Measurements from ENCODE around the gene CRYBG2. TPM values are rescaled to one million over a fixed set of nuclear protein-coding genes. Genes with fewer than 3 reads are reported as not detected.

The CRYBG2 gene
- total RNA-seq, 2 experiments from 2014 or later, result 2.2 to 2.6 TPM

DNA sequence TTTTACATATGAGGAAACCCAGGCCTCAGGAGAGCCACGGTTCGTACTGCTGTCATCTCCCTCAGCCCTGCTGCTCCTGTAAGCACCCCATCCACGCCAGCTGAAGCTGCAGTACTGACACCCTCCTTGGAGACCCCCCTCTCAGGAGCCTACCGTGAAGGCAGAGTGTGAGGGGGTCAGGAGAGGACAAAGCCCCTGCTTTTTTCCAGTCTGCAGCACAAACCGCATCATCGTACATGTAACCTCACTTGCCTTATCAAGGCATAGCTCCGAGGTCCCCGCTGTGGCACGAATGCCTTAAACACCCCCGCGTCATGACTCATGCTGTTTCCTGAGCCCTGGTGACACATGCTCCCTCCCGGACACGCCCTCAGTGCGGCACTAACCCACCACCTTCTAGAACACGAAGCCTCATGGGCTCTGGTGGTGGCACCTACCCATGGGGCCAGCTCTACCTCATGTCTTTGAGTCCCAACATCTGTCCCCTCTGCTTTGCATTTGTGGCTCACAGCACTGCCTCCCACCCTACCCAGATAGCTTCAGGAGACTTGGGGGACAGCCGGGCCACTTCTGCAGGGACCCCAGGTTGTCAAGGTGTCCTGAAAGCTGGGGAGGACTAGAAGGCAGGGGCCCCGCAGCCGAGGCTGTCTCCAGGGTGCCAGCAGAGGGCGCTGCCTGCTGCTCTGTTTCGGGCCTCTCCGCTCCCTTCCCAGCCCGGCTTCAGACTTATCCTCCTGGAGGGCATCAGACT lies 69.2 kb downstream of the CRYBG2 start:
- Mint-ChIP-seq H3K36me3 (ENCODE audit: low read depth) (peaks cover 50% of the 10 kb centered on the region), H3K27me3 (no peaks in the 10 kb centered on the region), H3K4me3 (peak overlapping the region; percentile 73), H3K27ac (peak overlapping the region; percentile 97), H3K4me1 (peaks cover 90% of the 10 kb centered on the region), H3K9me3 (no peaks in the 10 kb centered on the region)
- POLR2A ChIA-PET, result interaction anchor here (0.6 to 2.1 kb wide), 4 partner anchors 33 to 464 kb away, joined by 3 to 12 read pairs (median 6); partner anchors contain the start of gene CD52
- CTCF ChIA-PET, result interaction anchor here (0.5 to 21.4 kb wide), 30 partner anchors 9 to 214 kb away, joined by 3 to 442 read pairs (median 6); partner anchors contain the start of genes CD52, CEP85, LIN28A and UBXN11
- DNase-seq, result peak; percentile 96

DNA sequence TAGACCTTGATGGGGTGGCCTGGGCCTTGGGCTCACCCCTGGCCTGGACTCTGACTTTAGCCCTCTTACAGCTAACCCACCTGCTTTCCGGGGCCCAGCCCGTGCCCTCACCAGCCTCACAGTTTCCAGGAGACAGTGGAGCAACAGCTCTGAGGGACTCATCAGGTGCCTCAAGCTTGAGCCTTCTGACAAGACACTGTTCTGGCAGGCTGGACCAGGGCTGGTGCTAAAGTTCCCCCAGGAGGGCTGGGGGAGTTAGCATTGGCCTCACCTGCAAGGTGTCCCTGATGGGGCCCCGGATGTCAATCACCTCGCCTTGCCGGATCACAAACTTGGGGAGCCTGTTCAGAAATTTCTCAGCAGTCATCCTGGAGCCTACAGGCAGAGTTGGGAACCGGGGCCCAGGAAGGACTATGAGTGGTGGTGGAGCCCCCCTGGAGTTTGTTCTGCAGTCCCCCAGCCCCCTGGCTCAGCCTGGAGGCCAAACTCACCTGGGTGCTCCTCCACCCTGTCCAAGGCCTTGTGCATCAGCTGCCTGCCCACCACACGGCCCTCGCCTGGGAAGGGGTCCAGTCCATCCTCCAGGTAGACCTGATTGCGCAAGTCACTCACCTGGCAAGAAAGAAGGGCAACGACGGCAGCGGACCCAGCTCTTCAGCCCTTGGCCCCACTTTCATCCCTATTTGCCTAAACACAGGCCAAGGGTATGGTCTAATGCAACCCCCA lies 69.9 kb downstream of the CRYBG2 start:
- Mint-ChIP-seq H3K9me3 (no peaks in the 10 kb centered on the region), H3K27ac (peak overlapping the region; percentile 97), H3K4me1 (peaks cover 88% of the 10 kb centered on the region), H3K27me3 (no peaks in the 10 kb centered on the region), H3K36me3 (ENCODE audit: low read depth) (peaks cover 57% of the 10 kb centered on the region), H3K4me3 (peak overlapping the region; percentile 73)
- ChIA-PET POLR2A (interaction anchor here (1.0 to 2.1 kb wide), 3 partner anchors 34 to 94 kb away, joined by 4 to 12 read pairs (median 9); partner anchors contain the start of gene CD52), CTCF (interaction anchor here (0.8 to 21.4 kb wide), 22 partner anchors 8 to 133 kb away, joined by 3 to 442 read pairs (median 8); partner anchors contain the start of genes CD52, CEP85, LIN28A and UBXN11)
- DNase-seq, result no peak

DNA sequence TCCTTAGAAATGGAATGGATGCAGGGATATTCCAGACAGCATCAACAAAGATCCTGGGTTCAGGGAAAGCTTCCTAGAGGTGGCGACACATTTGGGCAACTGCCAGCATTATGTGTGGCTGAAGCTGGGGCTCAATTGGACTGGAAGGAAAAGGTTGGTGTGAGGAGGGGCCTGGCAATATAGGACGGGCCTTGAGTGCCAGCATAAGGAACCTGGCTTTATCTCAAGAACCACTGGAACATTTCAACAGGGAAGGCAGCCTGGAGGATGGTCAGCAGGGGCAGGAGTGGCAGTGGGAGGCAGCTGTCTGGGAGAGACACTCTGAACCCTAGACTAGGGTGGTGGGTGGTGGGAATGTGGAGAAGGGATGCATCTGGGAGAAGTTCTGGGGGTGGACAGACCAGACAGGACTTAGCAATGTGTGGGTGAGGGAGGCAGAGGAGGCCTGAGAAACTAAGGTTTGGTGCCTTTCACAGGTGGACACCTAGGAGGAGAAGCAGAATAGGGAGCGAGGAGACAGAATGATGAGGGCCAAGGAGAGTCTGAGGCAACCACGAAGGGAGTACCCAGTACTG lies 70.6 kb downstream of the CRYBG2 start:
- peaks cover 62% of the 10 kb centered on the region for H3K36me3 Mint-ChIP-seq (ENCODE audit: low read depth)
- no peak for DNase-seq
- H3K9me3 Mint-ChIP-seq, result no peaks in the 10 kb centered on the region
- peak overlapping the region; percentile 97 for H3K27ac Mint-ChIP-seq
- peaks cover 88% of the 10 kb centered on the region for H3K4me1 Mint-ChIP-seq
- peak overlapping the region; percentile 73 for H3K4me3 Mint-ChIP-seq
- ChIA-PET POLR2A (no interaction called here), CTCF (interaction anchor here (6.2 to 21.4 kb wide), 3 partner anchors 7 to 40 kb away, joined by 78 to 442 read pairs (median 86); partner anchors contain the start of genes CD52 and UBXN11)
- H3K27me3 Mint-ChIP-seq, result no peaks in the 10 kb centered on the region

DNA sequence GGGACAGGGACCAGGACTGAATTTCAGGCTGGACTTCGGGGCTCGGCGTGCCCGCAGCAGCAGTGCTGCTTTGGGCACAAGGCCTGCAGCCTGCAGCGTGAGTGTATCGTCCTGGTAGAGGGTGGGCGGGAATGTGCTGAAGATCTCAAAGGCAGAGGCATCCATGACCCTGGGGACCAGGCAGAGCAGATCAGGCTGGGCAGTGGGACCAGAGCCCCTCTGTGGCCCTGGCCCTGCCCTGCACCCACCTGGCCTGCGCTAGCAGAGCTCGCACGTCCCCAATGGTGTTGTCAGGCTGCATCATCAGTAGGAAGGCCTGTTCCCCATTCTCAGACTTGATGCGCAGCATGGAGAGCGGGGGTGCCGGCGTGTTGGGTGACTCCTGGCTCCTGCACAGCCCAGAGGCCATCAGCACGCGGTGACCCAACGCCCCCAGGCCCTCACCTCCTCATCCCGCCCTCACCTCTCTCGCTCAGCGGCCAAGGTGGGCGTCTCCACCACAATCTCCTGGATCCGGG lies 71.5 kb downstream of the CRYBG2 start:
- peak overlapping the region; percentile 73 for H3K4me3 Mint-ChIP-seq
- H3K27ac Mint-ChIP-seq, result peak overlapping the region; percentile 97
- H3K4me1 Mint-ChIP-seq, result peaks cover 88% of the 10 kb centered on the region
- CTCF ChIA-PET, result interaction anchor here (1.0 to 21.4 kb wide), 2 partner anchors 41 to 109 kb away, joined by 4 to 442 read pairs; partner anchors contain the start of gene CD52
- DNase-seq, result no peak
- H3K36me3 Mint-ChIP-seq (ENCODE audit: low read depth), result peaks cover 71% of the 10 kb centered on the region
- H3K27me3 Mint-ChIP-seq, result no peaks in the 10 kb centered on the region
- no peaks in the 10 kb centered on the region for H3K9me3 Mint-ChIP-seq
- POLR2A ChIA-PET, result no interaction called here

DNA sequence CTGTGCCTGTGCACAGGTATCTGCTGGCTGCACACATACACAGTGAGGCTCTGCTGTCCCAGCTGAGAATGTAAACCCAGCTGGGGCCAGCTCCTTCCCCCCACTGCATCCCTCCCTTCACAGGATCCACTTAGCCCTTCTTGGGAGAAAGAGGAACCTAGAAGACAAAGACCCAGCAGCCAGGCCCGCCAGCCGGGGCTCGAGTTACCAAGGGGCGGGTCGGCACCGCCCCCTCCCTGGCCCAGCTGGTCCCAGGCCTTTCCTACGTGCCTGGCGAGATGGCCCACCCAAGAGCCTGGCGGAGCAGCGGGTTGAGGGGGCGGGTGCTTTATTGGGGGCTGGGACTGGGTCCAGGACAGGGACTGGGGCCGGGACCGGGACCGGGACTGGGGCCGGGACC lies 72.0 kb downstream of the CRYBG2 start:
- ChIA-PET CTCF (interaction anchor here (1.0 to 21.4 kb wide), 2 partner anchors 41 to 109 kb away, joined by 4 to 442 read pairs; partner anchors contain the start of gene CD52), POLR2A (no interaction called here)
- no peaks in the 10 kb centered on the region for H3K27me3 Mint-ChIP-seq
- peak overlapping the region; percentile 86 for H3K4me3 Mint-ChIP-seq
- peaks cover 75% of the 10 kb centered on the region for H3K36me3 Mint-ChIP-seq (ENCODE audit: low read depth)
- H3K9me3 Mint-ChIP-seq, result no peaks in the 10 kb centered on the region
- no peak for DNase-seq
- H3K4me1 Mint-ChIP-seq, result peaks cover 88% of the 10 kb centered on the region
- peak overlapping the region; percentile 97 for H3K27ac Mint-ChIP-seq

DNA sequence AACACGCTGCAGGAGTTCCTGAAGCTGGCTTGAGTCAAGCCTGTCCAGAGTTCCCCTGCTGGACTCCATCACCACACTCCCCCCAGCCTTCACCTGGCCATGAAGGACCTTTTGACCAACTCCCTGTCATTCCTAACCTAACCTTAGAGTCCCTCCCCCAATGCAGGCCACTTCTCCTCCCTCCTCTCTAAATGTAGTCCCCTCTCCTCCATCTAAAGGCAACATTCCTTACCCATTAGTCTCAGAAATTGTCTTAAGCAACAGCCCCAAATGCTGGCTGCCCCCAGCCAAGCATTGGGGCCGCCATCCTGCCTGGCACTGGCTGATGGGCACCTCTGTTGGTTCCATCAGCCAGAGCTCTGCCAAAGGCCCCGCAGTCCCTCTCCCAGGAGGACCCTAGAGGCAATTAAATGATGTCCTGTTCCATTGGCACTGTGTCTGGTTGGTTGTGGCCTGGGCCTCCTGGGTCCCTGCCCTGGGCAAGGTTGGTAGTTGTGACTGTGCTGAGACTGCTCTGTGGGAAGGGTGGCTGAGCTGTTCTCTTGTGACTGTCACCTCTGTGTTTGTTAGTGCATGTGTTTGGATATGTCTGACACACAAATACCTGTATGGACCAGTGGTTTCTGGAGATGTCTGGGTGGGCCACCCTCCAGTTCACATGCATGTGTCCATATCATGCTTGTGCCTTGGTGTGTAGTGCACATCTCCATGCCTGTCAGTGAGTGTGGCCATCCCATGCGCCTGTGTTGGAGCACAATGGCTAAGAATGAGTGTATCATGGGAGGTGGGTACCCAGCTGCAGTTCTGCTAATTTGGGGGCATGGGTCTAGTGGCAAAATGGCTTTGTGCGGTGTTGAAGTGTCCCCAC lies 72.6 kb downstream of the CRYBG2 start:
- peaks cover 80% of the 10 kb centered on the region for H3K36me3 Mint-ChIP-seq (ENCODE audit: low read depth)
- no peak for DNase-seq
- ChIA-PET CTCF (interaction anchor here (1.0 to 21.4 kb wide), 2 partner anchors 42 to 110 kb away, joined by 4 to 442 read pairs; partner anchors contain the start of gene CD52), POLR2A (no interaction called here)
- H3K4me3 Mint-ChIP-seq, result peak overlapping the region; percentile 86
- no peaks in the 10 kb centered on the region for H3K9me3 Mint-ChIP-seq
- H3K27me3 Mint-ChIP-seq, result no peaks in the 10 kb centered on the region
- peaks cover 88% of the 10 kb centered on the region for H3K4me1 Mint-ChIP-seq
- H3K27ac Mint-ChIP-seq, result peak overlapping the region; percentile 97

DNA sequence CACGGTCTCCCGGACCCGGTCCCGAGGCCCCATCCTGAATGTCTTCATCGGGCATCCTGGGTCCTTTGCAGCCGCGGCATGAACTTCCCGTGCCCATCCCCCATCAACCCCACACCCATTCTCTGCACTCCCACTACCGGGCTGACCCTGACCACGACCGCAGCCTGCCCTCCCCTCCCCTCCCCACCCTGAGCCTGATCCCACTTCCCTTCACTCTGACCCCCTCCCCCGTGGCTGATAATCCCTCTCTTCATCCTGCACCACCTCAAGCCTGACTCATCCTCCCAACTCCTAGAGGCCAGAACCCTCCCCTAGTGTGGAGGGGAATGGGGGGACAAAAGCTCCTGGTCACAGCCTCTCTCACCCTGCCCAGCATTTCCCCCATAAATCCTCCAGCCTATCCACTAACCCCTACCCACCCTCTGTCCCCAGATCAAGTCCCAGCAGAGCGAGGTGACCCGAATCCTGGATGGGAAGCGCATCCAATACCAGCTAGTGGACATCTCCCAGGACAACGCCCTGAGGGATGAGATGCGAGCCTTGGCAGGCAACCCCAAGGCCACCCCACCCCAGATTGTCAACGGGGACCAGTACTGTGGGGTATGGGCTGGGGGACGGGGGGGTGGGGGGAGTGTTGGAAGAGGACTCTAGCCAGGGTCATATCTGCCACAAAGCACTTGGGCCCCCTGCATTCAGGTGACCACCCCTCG lies 73.4 kb downstream of the CRYBG2 start:
- DNase-seq, result peak; percentile 40
- no peaks in the 10 kb centered on the region for H3K27me3 Mint-ChIP-seq
- no peaks in the 10 kb centered on the region for H3K9me3 Mint-ChIP-seq
- H3K36me3 Mint-ChIP-seq (ENCODE audit: low read depth), result peaks cover 83% of the 10 kb centered on the region
- H3K4me3 Mint-ChIP-seq, result peak overlapping the region; percentile 86
- H3K4me1 Mint-ChIP-seq, result peaks cover 88% of the 10 kb centered on the region
- peak overlapping the region; percentile 90 for H3K27ac Mint-ChIP-seq
- CTCF ChIA-PET, result interaction anchor here (0.9 to 21.4 kb wide), 7 partner anchors 10 to 124 kb away, joined by 3 to 442 read pairs (median 5); partner anchors contain the start of genes CD52 and CEP85
- POLR2A ChIA-PET, result interaction anchor here (2.0 kb wide), 1 partner anchor 38 kb away, joined by 9 read pairs; the partner anchor contains the start of gene CD52

DNA sequence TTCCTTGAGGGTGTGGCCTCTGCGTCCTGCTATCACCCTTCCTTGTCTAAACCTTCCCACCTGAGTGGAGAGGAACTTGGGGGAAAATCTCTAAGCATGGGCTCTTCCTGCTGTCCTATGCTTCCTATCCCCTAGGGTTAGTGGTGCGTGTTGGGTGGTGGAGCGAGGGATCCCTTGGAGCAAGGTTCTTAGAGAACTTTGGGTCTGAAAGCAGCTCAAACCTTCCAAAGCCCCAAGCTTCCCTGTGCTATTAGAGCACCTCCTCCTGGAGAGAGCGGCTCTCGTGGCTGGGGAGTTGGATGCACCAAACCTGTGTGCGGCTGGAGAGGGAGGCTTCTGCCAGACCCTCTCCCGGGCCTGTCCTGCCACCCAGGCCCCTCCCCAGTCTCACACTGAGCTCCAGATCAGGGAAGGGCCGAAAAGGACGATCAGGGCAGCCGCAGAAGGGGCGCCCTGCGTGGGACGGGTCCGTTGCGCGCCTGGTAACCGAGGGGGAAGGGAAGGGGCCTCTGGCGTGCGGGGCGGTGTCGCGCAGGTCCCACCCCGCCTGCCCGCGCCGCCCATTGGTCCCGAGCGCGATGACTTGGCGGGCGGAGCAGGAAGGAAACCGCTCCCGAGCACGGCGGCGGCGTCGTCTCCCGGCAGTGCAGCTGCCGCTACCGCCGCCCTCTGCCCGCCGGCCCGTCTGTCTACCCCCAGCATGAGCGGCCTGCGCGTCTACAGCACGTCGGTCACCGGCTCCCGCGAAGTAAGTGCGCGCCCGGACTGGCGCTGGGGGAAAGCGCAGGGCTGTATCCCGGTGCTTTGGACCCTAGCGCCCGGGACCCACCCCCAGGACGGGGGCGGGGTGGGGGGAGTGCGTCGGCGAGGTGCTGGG lies 74.2 kb downstream of the CRYBG2 start, which contains the start of gene SH3BGRL3:
SH3BGRL3 (plus strand) TSS at position 631 of the 877 bp plus-strand sequence; CDS start at position 701, 70 bp downstream.
- POLR2A ChIA-PET, result interaction anchor here (0.6 to 2.0 kb wide), 3 partner anchors 13 to 117 kb away, joined by 3 to 9 read pairs (median 3); partner anchors contain the start of gene CD52

DNA sequence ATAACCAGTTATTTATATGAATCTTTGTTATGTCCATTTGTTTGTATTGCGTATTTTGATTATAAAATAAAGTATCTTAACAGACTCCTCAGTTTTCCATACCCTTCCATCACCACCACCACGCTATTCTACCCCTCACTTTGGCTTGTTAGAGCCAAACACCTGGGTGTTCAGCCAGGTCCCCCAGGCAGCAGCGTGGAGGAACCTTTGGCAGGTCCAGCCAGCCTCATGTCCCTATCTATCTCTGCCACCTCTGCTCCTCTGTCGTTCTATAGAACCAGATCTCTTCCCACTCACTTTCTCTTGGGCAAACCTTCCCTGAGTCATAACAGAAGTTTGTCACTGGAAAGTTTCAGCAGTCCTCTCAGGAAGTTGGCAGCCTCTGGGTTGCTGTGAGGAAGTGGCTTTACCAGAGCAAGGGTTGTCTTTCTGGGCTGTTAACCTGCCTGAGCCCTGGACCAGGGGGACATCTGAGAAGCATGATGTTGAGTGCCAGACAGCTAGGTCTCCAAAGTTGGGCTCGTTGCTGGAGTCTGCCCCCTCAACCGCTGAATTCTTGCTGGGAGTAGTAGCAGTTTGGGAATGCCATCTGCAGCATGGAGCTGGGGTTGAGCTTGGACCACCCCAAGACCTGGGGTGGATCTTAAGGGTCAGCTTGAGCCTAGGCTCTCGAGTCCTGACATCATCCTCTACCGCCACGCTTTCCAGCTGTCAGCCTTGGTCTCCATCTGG lies 75.0 kb downstream of the CRYBG2 start:
- peak overlapping the region; percentile 86 for H3K4me3 Mint-ChIP-seq
- H3K36me3 Mint-ChIP-seq (ENCODE audit: low read depth), result peaks cover 75% of the 10 kb centered on the region
- ChIA-PET POLR2A (interaction anchor here (0.6 to 2.0 kb wide), 2 partner anchors 39 to 118 kb away, joined by 3 to 9 read pairs; partner anchors contain the start of gene CD52), CTCF (interaction anchor here (0.5 to 21.4 kb wide), 14 partner anchors 7 to 440 kb away, joined by 3 to 442 read pairs (median 4); partner anchors contain the start of genes CD52, CEP85, ZNF593 and ZNF683)
- peaks cover 85% of the 10 kb centered on the region for H3K4me1 Mint-ChIP-seq
- no peaks in the 10 kb centered on the region for H3K27me3 Mint-ChIP-seq
- H3K27ac Mint-ChIP-seq, result peak overlapping the region; percentile 88
- no peaks in the 10 kb centered on the region for H3K9me3 Mint-ChIP-seq
- DNase-seq, result no peak

More for the DNA sequence above, 74.2 kb downstream of the CRYBG2 start, which contains the start of gene SH3BGRL3:
- CTCF ChIA-PET, result interaction anchor here (0.6 to 21.4 kb wide), 12 partner anchors 9 to 123 kb away, joined by 3 to 442 read pairs (median 4); partner anchors contain the start of genes CD52, CEP85, ZNF593 and ZNF683
- H3K27ac Mint-ChIP-seq, result peak within 1 kb of the TSS; percentile 90
- DNase-seq, result peak; percentile 89
- peak within 1 kb of the TSS; percentile 86 for H3K4me3 Mint-ChIP-seq
- peaks cover 77% of the 10 kb centered on the region for H3K36me3 Mint-ChIP-seq (ENCODE audit: low read depth)
- H3K27me3 Mint-ChIP-seq, result no peaks in the 10 kb centered on the region
- H3K9me3 Mint-ChIP-seq, result no peaks in the 10 kb centered on the region
- peaks cover 86% of the 10 kb centered on the region for H3K4me1 Mint-ChIP-seq

All from activated CD4-positive, alpha-beta T cell treated with anti-CD3 and anti-CD28 coated beads, Interleukin-2, amount 10 ng/mL, durations not matched to agents 7 days and 5 days (primary cell).